ENCODE results near the gene AQP12B.

DNA sequence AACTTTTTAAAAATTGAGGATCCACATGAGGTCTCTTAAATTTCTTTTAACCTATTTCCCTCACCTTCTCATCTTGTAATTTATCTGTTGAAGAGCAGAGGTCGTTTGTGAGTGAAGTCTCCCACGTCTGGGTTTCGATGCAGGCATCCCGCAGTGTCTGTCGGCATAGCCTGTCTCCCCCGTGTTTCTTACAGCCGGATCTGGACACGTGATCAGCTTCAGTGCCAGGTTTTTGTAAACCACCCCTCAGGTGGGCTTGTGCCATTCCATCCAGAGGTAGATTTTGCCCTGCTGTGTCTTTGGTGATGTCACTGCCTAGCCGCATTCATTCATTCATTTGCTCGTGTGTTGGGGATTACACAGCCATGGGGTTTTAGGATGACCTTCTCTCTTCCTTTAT, 25.1 kb upstream of the AQP12B start:
- TF ChIP-seq, protein P1, sequence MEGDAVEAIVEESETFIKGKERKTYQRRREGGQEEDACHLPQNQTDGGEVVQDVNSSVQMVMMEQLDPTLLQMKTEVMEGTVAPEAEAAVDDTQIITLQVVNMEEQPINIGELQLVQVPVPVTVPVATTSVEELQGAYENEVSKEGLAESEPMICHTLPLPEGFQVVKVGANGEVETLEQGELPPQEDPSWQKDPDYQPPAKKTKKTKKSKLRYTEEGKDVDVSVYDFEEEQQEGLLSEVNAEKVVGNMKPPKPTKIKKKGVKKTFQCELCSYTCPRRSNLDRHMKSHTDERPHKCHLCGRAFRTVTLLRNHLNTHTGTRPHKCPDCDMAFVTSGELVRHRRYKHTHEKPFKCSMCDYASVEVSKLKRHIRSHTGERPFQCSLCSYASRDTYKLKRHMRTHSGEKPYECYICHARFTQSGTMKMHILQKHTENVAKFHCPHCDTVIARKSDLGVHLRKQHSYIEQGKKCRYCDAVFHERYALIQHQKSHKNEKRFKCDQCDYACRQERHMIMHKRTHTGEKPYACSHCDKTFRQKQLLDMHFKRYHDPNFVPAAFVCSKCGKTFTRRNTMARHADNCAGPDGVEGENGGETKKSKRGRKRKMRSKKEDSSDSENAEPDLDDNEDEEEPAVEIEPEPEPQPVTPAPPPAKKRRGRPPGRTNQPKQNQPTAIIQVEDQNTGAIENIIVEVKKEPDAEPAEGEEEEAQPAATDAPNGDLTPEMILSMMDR (IDR thresholded peaks at IDR 0.05) = no peak
- no peak for TF ChIP-seq RAD21 (IDR thresholded peaks at IDR 0.05; ENCODE audit: low read length)
- TF ChIP-seq, protein P2, sequence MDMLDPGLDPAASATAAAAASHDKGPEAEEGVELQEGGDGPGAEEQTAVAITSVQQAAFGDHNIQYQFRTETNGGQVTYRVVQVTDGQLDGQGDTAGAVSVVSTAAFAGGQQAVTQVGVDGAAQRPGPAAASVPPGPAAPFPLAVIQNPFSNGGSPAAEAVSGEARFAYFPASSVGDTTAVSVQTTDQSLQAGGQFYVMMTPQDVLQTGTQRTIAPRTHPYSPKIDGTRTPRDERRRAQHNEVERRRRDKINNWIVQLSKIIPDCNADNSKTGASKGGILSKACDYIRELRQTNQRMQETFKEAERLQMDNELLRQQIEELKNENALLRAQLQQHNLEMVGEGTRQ (IDR thresholded peaks at IDR 0.05; ENCODE audit: borderline replicate concordance, low read depth, low read length) = no peak
- no peak for TF ChIP-seq RCOR1 (IDR thresholded peaks at IDR 0.05; ENCODE audit: low read length)
- no peak for TF ChIP-seq SIN3A (IDR thresholded peaks at IDR 0.05; ENCODE audit: borderline replicate concordance, low read depth, low read length)
- TF ChIP-seq, protein P3, sequence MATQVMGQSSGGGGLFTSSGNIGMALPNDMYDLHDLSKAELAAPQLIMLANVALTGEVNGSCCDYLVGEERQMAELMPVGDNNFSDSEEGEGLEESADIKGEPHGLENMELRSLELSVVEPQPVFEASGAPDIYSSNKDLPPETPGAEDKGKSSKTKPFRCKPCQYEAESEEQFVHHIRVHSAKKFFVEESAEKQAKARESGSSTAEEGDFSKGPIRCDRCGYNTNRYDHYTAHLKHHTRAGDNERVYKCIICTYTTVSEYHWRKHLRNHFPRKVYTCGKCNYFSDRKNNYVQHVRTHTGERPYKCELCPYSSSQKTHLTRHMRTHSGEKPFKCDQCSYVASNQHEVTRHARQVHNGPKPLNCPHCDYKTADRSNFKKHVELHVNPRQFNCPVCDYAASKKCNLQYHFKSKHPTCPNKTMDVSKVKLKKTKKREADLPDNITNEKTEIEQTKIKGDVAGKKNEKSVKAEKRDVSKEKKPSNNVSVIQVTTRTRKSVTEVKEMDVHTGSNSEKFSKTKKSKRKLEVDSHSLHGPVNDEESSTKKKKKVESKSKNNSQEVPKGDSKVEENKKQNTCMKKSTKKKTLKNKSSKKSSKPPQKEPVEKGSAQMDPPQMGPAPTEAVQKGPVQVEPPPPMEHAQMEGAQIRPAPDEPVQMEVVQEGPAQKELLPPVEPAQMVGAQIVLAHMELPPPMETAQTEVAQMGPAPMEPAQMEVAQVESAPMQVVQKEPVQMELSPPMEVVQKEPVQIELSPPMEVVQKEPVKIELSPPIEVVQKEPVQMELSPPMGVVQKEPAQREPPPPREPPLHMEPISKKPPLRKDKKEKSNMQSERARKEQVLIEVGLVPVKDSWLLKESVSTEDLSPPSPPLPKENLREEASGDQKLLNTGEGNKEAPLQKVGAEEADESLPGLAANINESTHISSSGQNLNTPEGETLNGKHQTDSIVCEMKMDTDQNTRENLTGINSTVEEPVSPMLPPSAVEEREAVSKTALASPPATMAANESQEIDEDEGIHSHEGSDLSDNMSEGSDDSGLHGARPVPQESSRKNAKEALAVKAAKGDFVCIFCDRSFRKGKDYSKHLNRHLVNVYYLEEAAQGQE (IDR thresholded peaks at IDR 0.05; ENCODE audit: low read depth, low read length) = no peak
- no peak for TF ChIP-seq POLR2AphosphoS5 (IDR thresholded peaks at IDR 0.05; ENCODE audit: low read depth, low read length)
- TF ChIP-seq, protein P4, sequence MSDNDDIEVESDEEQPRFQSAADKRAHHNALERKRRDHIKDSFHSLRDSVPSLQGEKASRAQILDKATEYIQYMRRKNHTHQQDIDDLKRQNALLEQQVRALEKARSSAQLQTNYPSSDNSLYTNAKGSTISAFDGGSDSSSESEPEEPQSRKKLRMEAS (IDR thresholded peaks at IDR 0.05; ENCODE audit: low read depth) = no peak
- no peak for TF ChIP-seq EP300 (IDR thresholded peaks at IDR 0.05; ENCODE audit: borderline replicate concordance in 1 of 2, low read depth in 1 of 2, low read length in 1 of 2)
- no peak for TF ChIP-seq TCF12 (IDR thresholded peaks at IDR 0.05)

All from SK-N-SH (cell line).